Measurements from ENCODE around the gene CHTOP. TPM values are rescaled to one million over a fixed set of nuclear protein-coding genes. Genes with fewer than 3 reads are reported as not detected.
A peak's percentile ranks its signal among the peaks of the same experiment; 100 is the strongest.

The CHTOP gene
- total and polyA plus RNA-seq, 2 of the 13 experiments (the other 11 are each of a cell fraction or from before 2014, with no cell fraction given) = 38.0 to 51.9 TPM

DNA sequence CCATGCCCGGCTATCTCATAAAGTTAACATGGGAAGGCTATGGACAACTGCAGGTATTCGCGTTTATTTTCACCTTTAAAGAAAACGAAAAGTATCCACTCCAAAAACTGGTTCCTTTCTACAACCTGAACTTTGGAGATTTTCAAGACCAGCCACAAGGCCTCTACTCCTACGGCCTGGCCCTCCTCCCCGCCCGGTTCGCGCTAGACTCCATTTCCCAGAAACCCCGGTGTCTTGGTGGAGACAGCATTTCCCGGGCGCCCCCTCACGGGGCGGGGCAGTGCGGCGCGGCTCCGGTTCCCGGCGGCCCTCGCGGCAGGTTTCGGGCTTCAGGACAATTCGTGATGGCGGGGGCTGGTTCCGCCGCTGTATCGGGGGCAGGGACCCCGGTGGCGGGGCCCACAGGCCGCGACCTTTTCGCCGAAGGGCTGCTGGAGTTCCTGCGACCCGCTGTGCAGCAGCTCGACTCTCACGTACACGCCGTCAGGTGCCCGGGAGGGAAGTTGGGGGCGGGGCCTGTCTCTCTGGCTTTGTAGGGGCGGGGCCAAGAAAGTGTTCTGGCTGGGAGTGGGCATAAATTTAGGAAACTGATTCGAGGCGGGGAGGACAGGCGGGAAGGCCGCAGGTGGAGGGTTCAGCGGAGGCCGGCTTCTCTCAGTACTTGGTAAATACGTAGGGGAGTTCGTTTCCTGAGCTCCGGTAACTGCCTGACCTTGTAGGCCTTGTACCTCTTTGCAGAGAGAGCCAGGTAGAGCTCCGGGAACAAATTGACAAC, 24.7 kb downstream of the CHTOP start, which contains the start of gene SNAPIN (continued):
- peak; percentile 65 for TF ChIP-seq DMAP1 (CRISPR knock-in tag; IDR thresholded peaks at IDR 0.05)
- TF ChIP-seq, protein P1, sequence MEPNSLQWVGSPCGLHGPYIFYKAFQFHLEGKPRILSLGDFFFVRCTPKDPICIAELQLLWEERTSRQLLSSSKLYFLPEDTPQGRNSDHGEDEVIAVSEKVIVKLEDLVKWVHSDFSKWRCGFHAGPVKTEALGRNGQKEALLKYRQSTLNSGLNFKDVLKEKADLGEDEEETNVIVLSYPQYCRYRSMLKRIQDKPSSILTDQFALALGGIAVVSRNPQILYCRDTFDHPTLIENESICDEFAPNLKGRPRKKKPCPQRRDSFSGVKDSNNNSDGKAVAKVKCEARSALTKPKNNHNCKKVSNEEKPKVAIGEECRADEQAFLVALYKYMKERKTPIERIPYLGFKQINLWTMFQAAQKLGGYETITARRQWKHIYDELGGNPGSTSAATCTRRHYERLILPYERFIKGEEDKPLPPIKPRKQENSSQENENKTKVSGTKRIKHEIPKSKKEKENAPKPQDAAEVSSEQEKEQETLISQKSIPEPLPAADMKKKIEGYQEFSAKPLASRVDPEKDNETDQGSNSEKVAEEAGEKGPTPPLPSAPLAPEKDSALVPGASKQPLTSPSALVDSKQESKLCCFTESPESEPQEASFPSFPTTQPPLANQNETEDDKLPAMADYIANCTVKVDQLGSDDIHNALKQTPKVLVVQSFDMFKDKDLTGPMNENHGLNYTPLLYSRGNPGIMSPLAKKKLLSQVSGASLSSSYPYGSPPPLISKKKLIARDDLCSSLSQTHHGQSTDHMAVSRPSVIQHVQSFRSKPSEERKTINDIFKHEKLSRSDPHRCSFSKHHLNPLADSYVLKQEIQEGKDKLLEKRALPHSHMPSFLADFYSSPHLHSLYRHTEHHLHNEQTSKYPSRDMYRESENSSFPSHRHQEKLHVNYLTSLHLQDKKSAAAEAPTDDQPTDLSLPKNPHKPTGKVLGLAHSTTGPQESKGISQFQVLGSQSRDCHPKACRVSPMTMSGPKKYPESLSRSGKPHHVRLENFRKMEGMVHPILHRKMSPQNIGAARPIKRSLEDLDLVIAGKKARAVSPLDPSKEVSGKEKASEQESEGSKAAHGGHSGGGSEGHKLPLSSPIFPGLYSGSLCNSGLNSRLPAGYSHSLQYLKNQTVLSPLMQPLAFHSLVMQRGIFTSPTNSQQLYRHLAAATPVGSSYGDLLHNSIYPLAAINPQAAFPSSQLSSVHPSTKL (CRISPR knock-in tag; IDR thresholded peaks at IDR 0.05) = peak; percentile 56; the same call in 1 of the 2 replicates
- TF ChIP-seq ARNT (IDR thresholded peaks at IDR 0.05) = no peak
- no peak for TF ChIP-seq NCOR1 (IDR thresholded peaks at IDR 0.05; ENCODE audit: borderline replicate concordance, low read length)
- TF ChIP-seq ZBTB20 (CRISPR knock-in tag; IDR thresholded peaks at IDR 0.05; ENCODE audit: borderline replicate concordance, low read depth) = peak; percentile 25; the same call in 1 of the 2 replicates
- TF ChIP-seq ZNF451 (CRISPR knock-in tag; IDR thresholded peaks at IDR 0.05) = no peak
- TF ChIP-seq ZNF121 (CRISPR knock-in tag; IDR thresholded peaks at IDR 0.05) = no peak
- peak; percentile 83 for TF ChIP-seq POLR2AphosphoS5 (IDR thresholded peaks at IDR 0.05; ENCODE audit: low read depth, low read length)
- TF ChIP-seq RBM39 (IDR thresholded peaks at IDR 0.05; ENCODE audit: low read depth, low read length, poor library complexity, severe bottlenecking) = peak; percentile 69
- peak; percentile 46; the same call in 1 of the 2 replicates for TF ChIP-seq ZNF556 (CRISPR knock-in tag; IDR thresholded peaks at IDR 0.05; ENCODE audit: borderline replicate concordance)
- peak; percentile 98 for TF ChIP-seq ZFX (CRISPR knock-in tag; IDR thresholded peaks at IDR 0.05; ENCODE audit: low read depth)
- peak; percentile 84 for TF ChIP-seq SAP130 (CRISPR knock-in tag; IDR thresholded peaks at IDR 0.05; ENCODE audit: low read depth)
- peak; percentile 73; the same call in 1 of the 2 replicates for TF ChIP-seq SALL2 (CRISPR knock-in tag; IDR thresholded peaks at IDR 0.05)
- TF ChIP-seq RFXAP (CRISPR knock-in tag; IDR thresholded peaks at IDR 0.05; ENCODE audit: borderline replicate concordance) = 0 out of 2 replicates have a peak, but pooled peaks have one; percentile 41
- TF ChIP-seq ZNF788 (CRISPR knock-in tag; IDR thresholded peaks at IDR 0.05; ENCODE audit: borderline replicate concordance) = no peak; the same call in 1 of the 2 replicates
- no peak for TF ChIP-seq ZBTB44 (CRISPR knock-in tag; IDR thresholded peaks at IDR 0.05)
- TF ChIP-seq ARID2 (CRISPR knock-in tag; IDR thresholded peaks at IDR 0.05; ENCODE audit: borderline replicate concordance) = no peak
- TF ChIP-seq, protein P2, sequence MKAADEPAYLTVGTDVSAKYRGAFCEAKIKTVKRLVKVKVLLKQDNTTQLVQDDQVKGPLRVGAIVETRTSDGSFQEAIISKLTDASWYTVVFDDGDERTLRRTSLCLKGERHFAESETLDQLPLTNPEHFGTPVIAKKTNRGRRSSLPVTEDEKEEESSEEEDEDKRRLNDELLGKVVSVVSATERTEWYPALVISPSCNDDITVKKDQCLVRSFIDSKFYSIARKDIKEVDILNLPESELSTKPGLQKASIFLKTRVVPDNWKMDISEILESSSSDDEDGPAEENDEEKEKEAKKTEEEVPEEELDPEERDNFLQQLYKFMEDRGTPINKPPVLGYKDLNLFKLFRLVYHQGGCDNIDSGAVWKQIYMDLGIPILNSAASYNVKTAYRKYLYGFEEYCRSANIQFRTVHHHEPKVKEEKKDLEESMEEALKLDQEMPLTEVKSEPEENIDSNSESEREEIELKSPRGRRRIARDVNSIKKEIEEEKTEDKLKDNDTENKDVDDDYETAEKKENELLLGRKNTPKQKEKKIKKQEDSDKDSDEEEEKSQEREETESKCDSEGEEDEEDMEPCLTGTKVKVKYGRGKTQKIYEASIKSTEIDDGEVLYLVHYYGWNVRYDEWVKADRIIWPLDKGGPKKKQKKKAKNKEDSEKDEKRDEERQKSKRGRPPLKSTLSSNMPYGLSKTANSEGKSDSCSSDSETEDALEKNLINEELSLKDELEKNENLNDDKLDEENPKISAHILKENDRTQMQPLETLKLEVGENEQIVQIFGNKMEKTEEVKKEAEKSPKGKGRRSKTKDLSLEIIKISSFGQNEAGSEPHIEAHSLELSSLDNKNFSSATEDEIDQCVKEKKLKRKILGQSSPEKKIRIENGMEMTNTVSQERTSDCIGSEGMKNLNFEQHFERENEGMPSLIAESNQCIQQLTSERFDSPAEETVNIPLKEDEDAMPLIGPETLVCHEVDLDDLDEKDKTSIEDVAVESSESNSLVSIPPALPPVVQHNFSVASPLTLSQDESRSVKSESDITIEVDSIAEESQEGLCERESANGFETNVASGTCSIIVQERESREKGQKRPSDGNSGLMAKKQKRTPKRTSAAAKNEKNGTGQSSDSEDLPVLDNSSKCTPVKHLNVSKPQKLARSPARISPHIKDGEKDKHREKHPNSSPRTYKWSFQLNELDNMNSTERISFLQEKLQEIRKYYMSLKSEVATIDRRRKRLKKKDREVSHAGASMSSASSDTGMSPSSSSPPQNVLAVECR (CRISPR knock-in tag; IDR thresholded peaks at IDR 0.05; ENCODE audit: borderline replicate concordance) = peak; percentile 77
- no peak for TF ChIP-seq EZH2 (conservative IDR thresholded peaks at IDR 0.05; ENCODE audit: low read depth, low read length)

Measured in HepG2 (cell line).